Thoracic aorta endothelial cell (primary cell): Measurements from ENCODE around the gene KIF3B. TPM values are rescaled to one million over a fixed set of nuclear protein-coding genes. Genes with fewer than 3 reads are reported as not detected.

Source experiments
- total RNA-seq: library from RNA; depleted of rRNA; stranded (reverse); fragments of >200 nt; gene quantifications from 2 replicates; pipeline ENCODE4 v1.2.3, GENCODE V29; 2012

KIF3B gene
- 31.5 and 31.9 TPM in 2 replicates for total RNA-seq

GRCh38 chr20:32277361-32278198, at the start of gene KIF3B:
Gene KIF3B, plus strand, starts transcription at chr20:32277651. Its CDS starts 32,127 bp downstream, at chr20:32309778.

GRCh38 chr20:32357869-32358631, 80.6 kb downstream of the KIF3B start, which contains the start of gene ASXL1:
Gene ASXL1, plus strand, starts transcription at chr20:32358331. Its CDS starts 445 bp downstream, at chr20:32358776.

Other genes starting within 250 kb of the KIF3B start
- gene HCK, start 225.4 kb upstream of the KIF3B start, total RNA-seq, result not detected in 2 replicates
- 42.7 and 45.6 TPM in 2 replicates for gene TM9SF4, start 167.9 kb upstream of the KIF3B start, total RNA-seq
- 5.5 and 6.5 TPM in 2 replicates for gene PLAGL2, start 69.9 kb upstream of the KIF3B start, total RNA-seq
- 41.4 and 50.9 TPM in 2 replicates for gene POFUT1, start 69.8 kb upstream of the KIF3B start, total RNA-seq
- 67.6 and 79.7 TPM in 2 replicates for gene ASXL1, start 80.7 kb downstream of the KIF3B start, total RNA-seq